GM18498 (cell line): ENCODE measurements around the gene FBLN7.
"Not testable (repeated sequence)": the region's sequence is repeated elsewhere in the genome, so short reads cannot be mapped to it uniquely, and the experiment has no call there.

Experiments used
- ATAC-seq: cut with Tn5 transposase; IDR thresholded peaks from one replicate; pipeline ENCODE4 v1.9.1; 2021; ENCODE audit warnings: mild to moderate bottlenecking, moderate library complexity; ENCODE audit not compliant: unreplicated experiment

Gene FBLN7

DNA sequence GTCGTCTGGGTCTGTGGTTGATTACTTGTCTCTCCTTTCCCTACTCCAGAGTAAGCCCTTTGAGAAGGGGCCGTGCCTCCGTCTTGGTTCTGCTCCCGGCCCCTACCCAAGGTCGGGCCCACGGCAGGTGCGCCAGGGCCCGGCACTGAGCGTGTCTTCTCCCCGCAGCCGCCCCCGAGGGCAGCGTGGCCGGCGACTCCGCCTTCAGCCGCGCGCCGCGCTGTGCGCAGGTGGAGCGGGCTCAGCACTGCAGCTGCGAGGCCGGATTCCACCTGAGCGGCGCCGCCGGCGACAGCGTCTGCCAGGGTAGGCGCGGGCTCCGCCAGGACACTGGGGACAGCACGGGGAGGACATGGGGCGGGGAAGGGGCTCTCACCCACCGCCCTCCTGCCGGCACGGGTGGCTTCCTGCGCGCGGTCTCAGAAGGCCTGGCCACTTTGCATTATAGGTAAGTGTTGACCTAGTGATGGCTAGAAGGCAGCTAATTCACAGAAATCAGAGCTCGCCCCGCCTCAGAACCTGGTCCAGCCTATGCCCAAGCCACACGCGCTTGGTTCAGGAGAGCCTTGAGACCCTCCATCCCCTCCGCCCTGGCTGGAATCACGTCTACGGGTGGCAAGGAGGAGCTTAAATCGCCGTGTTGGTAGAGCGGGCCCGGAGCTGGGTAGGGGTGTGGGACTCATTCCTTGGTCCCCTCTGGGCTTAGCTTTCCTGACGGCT lies 43.5 kb downstream of the FBLN7 start:
- ATAC-seq = no peak

DNA sequence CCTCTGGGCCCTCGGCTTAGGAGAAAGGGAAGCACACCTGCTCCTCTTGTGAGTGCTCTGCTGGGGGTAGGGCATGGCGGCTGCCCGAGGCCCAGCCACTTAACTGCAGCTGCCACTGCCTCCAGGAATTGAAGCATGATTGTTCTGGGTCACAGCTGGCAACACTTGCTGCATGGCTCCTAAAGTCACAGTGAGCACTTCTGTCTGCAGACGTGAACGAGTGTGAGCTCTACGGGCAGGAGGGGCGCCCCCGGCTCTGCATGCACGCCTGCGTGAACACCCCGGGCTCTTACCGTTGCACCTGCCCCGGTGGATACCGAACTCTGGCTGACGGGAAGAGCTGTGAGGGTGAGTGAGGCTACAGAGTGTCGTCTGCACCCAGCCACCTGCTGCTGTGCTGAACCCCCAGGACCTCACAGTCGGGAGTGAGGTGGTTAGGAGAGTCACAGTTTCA lies 44.4 kb downstream of the FBLN7 start:
- ATAC-seq = no peak

DNA sequence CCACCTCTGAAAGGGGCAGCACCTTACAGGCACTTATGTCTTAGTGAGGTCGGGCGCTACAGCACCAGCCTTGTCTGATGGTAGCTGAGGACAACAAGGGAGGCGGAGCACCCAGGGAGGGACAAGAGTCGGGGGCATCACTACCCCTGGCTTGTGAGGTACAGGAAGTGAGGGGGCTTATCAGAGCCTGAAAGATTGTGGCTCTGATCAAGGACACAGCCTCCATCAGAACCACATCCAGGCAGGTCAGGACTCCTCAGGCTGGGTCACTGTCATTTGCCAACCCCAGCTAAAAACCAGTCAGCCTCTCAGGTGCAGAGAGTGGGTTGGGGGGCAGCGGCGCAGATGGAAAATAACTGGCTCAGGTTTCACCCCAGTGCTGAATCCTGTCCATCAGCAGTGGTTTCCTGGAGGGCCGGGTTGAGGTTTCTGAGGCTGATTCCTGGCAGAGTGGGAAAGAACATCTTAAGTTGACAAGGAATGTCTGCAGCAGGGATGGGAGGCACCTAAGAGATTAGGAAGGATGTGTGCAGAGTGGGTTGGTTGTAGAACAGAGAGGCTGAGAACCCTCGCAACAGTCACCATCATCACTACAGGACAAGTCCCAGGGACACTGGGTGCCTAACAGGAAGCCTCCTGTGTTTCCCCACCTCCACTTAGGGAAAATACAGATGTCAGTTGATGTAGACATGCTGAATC lies 45.3 kb downstream of the FBLN7 start:
- ATAC-seq = no peak

DNA sequence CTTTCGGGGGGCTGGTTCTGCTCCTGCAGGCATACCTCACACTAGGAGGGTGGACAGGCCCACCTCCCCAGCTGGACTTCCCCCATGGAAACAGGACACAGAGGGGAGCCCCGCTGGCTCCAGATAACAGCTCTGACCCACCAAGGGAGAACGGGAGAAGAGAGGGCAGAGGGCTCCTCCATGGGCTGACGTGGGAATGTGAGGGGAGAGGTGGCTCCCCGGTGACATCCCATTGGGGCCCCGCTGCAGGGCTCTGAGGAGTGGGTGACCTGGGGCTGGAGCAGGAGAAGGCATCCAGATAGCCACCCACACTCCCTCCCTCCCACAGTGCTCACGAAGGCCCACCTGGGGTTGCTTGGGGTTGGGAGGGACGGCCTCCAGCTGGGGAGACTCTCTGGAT lies 45.9 kb downstream of the FBLN7 start:
- no peak for ATAC-seq

DNA sequence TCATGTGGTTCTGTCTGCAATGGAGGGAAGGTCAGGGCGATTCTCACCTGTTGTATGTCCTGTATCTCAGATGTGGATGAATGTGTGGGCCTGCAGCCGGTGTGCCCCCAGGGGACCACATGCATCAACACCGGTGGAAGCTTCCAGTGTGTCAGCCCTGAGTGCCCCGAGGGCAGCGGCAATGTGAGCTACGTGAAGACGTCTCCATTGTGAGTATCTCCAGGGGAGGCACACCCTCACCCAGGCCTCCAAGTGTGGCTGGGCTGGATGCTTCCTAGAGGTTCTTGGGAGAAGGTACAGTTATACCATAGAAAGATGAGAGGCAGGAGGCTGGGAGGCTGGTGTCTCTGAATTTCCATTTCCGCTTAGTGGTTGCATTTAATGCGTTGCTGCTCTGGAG lies 46.9 kb downstream of the FBLN7 start:
- ATAC-seq = no peak

- no peak for ATAC-seq
These were observed 49.0 kb downstream of the FBLN7 start for GRCh38 chr2:112187046-112187715.

DNA sequence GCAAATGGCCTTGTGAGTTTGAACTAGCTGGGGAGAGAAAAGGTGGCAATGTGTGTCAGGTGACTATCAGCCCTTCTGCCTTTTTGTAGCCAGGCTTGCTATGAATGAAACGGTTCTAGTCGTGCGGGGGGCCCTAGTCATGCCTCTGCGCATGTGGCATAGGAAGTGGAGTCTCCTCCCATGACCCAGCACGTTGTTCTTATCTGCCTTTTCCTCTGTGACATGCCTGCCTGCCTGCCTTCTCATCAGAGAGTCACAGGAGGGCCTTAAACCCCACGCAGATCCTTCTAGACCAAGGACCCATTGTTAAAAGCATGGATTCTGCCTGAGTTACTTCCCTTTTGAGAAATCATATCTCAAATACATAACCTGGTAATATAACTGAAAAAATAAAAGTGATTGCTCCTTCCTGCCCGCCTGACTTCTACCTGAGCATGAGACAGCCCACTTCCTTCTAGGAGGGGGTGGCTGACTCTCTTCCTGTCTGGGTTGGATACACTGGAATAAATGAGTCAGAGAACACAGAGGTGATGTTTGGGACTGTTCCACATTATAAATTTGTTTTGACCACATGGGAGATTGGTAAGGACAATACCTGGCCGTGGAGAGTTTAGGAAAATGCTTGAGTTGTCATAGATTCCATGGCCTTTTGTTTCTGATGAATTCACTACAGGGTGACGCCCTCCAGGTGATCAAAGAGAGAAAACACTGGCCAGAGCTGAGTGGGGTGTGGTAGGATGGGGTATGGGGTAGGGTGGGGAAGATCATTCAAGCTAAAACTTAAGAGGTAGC lies 49.8 kb downstream of the FBLN7 start:
- ATAC-seq = no peak

GRCh38 chr2:112189001-112189556 lies 50.9 kb downstream of the FBLN7 start:
- no peak for ATAC-seq

- ATAC-seq = no peak
These were observed 55.8 kb downstream of the FBLN7 start for GRCh38 chr2:112194028-112194427.

GRCh38 chr2:112194482-112194881 lies 56.3 kb downstream of the FBLN7 start:
- ATAC-seq = no peak

DNA sequence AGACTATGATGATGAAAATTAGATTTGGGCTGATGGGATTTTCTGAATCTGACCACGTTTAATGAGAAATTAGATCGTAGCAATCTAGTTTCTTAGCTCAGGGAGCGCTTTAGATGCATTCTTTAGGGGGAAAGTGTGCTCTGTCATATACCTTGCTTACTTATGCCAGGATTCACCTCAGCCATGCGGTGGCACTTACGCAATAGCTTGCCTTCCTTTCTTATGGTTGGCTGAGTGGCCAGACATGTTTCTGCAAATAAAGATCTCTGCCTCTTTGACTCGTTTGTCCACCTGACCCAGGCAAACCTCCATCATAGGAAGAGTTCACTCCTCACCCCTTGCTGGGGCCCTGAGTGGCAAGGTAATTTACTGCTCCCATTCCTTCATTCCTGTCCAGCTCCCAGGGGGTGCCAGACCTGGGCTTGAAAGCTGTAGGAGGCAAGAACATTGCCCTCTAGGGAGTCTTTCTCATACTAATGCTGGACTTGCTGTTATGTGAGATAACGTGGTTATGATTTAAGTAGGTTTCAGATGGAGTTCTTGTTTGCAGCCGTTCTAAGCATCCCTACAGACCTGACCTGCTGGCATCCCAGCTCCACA lies 57.1 kb downstream of the FBLN7 start:
- no peak for ATAC-seq

- no peak for ATAC-seq
These were observed 57.8 kb downstream of the FBLN7 start for GRCh38 chr2:112195950-112196349.

DNA sequence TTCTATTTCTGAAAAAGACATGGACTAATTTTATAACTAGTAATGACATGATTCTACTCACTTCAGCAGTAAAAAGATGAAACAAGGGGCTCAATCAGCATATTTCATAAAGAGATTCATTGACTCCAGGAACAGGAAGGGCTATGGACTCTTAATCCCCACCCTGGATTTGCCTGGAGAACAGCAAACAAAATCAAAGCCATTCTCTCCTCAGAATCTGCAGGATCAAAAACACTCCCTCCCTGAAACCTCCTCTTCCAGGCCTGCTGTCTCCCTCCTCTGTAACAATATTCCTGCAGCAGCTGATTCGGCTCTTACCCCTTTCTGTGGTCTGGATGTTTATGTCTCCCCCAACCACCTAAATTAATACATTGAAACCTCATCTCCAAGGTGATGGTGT lies 59.7 kb downstream of the FBLN7 start:
- no peak for ATAC-seq

GRCh38 chr2:112198780-112199179 lies 60.6 kb downstream of the FBLN7 start:
- no peak for ATAC-seq

- ATAC-seq = no peak
These were observed 61.0 kb downstream of the FBLN7 start for GRCh38 chr2:112199188-112199587.

DNA sequence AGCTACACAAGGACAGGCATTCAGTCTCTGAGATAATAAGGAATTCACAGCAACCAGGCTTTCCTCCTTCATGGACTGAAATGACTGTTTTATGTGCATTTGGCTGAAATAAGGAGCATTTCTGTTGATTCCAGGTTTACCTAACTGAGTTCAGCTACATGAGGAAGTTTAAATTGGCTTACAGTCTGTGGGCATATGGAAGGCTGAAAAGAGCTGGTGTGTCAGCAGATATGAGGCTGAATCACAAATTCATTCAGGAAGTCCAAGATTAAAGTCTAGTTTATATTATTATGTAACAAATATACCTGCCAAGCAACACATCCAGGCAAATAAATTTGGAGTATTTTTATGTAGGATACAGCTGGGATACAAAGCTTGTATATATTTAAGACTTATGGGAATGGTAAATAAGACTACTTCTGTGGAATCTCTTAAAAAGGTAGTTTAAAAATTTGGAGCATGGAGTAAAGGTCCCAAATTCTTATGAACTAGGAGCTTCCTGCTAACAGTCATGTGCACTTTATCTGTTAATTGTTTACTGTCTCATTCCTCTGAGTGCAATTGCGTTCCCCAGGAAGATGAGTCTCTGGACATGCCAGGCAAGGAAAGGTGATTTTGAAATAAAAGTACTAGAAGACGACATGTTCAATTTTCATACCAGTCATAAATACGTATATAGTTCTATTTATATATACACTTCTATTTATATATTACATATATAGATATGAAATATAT lies 63.7 kb downstream of the FBLN7 start:
- ATAC-seq = no peak

DNA sequence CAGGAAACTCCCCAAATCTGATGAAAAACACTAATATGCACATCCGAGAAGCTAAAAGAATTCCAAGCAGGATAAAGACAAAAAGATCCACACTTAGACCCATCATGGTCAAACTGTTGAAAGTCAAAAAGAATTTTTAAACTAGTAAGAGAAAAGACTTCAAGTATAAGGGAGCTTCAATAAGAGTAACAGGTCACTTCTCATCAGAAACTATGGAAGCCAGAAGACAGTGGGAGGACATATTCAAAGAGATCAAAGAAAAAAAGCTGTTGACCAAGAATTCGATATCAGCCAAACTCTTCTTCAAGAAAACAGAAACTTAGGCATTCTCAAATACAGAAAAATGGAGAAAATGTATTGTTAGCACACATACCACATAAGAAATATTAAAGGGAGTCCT lies 66.2 kb downstream of the FBLN7 start:
- no peak for ATAC-seq

DNA sequence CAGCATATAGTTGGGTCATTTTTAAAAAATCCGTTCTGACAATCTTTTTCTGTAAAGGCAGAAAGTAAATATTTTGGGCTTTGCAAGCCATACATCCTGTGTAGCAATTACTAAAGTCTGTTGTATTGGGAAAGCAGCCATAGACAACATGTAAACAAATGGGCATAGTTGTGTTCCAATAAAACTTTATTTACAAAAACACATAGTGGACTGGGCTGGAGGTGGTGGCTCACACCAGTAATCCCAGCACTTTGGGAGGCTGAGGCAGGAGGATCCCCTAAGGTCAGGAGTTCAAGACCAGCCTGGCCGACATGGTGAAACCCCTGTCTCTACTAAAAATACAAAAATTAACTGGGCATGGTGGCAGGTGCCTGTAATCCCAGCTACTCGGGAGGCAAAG lies 69.7 kb downstream of the FBLN7 start:
- not testable (repeated sequence) for ATAC-seq

- no peak for ATAC-seq
These were observed 78.0 kb downstream of the FBLN7 start for GRCh38 chr2:112216167-112216566.

GRCh38 chr2:112217854-112218253 lies 79.7 kb downstream of the FBLN7 start:
- no peak for ATAC-seq
